ENCODE data around the gene FAM53B.

Gene FAM53B

DNA sequence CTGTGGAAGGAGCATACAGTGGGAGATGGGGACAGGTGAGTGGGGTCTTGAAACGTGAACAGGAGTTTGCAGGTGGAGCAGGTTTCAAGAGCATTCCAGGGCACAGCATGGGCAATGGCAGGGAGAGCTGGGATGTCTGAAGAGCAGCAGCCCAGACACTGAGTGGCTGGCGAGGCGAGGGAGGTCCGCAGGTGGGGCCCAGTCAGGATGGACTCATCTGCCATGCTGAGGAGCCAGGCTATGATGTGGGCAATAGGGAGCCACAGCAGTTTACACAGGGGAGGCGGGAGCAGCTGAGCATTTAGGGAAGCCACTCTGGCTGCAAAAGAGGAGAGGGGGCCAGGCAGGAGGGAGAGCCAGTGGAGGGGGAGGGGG lies 138.7 kb downstream of the FAM53B start:
- no peak for DNase-seq
- TF ChIP-seq GATA1 (IDR thresholded peaks at IDR 0.05; ENCODE audit: low read depth, low read length) (no peak), POLR2A (IDR thresholded peaks at IDR 0.05; ENCODE audit: low read length) (no peak)

DNA sequence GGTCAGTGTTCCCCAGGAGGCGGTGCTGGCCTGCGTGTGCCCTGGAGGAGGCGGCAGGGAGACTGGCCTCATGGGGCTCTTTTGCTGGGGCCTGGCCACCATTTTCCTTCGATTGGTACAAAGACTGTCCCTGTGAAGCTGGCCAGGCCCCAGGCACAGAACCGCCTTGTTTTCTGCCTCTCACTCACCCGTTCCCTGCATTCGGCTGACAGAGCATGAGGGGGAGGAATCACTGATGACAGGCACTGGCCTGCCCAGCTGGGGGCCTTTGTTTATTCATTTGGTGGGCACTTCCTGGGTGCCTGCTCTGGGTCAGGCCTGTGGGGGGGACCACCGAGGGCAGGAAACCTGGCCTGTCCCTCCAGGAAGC lies 139.2 kb downstream of the FAM53B start:
- DNase-seq, result no peak
- no peak for TF ChIP-seq GATA1 (IDR thresholded peaks at IDR 0.05; ENCODE audit: low read depth, low read length)
- no peak for TF ChIP-seq POLR2A (IDR thresholded peaks at IDR 0.05; ENCODE audit: low read length)

DNA sequence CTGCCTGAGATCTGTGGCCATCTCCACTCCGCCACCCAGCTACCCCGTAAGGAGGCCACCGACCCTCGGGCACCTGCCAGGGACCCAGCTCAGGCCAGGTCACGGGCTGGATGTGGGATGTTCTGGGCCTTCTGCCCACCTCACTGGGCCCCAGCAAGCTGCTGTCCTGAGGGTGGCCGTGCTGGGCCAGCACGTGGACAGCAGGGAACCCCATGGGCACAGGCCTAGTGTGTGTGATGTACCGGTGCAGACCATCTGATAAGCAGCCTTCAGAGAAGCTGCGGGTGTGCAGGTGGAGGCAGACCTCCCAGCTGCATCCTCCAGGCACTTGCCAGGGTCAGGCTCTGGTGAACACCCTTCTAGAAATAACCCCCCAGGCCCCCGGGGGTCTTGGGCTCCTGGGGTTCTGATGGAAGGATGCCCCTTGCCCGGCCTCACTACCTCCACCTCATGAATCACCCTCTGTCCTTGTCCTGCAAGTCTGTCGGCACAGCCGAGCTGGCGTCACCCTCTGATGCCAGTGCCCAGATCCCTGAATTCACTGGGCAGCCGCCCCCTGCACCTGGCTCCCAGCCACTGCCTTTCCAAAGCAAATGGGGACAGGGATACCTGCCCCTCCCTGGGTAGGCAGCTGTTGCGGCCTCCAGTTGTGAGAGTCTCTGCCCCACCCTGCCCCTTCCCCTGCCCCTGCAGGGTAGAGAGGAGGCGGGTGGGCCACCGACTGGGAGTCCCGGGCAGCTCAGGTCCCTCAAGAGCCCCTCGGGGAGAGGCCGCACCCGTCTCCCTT lies 139.8 kb downstream of the FAM53B start:
- TF ChIP-seq POLR2A (IDR thresholded peaks at IDR 0.05; ENCODE audit: low read length), result no peak
- no peak for TF ChIP-seq GATA1 (IDR thresholded peaks at IDR 0.05; ENCODE audit: low read depth, low read length)
- DNase-seq, result no peak

DNA sequence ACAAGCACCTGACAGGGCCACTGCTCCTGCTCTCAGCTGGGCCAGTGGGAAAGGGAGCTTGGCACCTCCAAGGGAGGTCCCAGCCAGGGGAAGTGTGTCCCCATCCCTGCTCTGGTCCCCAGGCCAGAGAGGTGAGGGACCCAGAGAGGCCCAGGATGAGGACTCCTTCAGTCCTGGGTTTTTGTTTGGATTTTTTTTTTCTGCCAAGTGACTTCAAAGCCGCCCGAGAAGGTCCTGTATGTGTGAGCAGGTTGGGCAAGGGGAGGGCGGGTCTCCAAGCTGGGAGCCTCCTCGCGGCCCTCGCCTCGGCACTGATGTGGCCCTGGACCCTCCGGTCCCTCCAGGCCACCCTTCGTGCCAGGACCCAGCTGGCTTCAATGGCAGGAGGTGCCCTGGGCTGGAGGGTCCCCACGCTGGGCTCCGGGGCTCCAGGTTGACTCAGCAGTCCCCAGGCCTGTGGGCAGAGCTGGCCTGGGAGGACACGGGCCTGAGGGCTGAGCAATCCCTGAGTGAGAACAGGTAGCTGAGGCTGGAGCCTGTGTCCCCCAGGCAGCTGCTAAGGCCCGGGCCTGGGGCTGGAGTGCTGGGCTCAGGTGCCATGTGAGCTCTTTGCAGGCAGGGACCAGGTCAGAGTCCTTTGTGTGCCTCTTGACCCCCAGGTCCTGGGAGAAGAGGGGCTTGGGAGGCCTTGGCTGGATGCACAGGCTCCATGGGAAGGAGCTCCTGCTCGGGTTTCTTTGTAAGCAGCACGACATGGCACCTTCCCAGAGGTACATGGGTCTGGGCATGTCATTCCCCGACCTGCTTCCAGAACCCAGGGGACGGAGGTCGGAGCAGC lies 140.6 kb downstream of the FAM53B start:
- TF ChIP-seq GATA1 (IDR thresholded peaks at IDR 0.05; ENCODE audit: low read depth, low read length) (no peak), POLR2A (IDR thresholded peaks at IDR 0.05; ENCODE audit: low read length) (no peak)
- DNase-seq, result no peak

DNA sequence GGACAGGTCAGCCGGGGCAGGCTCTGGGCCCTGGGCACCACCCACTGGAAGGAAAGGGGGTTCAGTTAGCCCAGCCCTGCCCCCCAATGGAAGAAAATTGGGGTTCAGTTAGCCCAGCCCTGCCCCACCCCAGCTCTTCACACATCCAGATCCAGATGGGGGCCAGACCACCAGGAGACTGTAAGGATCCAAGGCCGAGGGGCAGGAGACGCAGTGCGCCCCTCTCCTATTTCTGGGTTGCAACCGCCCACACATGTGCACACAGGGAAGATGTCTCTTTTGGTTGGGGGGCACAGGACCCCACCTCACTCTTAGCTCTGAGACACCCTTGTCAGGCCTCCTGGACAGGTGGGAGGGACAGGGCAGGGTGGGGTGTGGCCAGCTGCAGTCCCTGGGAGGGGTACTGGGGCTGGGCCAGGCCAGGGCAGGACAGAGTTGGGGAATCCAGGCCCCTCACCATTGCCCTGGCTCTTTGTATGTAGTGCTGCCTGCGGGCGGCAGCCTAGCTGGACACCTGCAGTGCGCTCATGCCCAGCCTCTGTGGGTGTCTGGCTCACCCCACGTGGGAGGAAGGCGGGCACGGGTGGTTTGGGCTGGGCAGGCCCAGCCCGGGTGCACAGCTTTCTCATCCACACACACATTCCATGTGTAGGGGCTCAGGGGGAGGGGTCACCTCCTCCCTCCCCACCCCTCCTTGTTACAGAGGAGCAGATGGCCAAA lies 141.4 kb downstream of the FAM53B start:
- no peak for DNase-seq
- TF ChIP-seq GATA1 (IDR thresholded peaks at IDR 0.05; ENCODE audit: low read depth, low read length) (no peak), POLR2A (IDR thresholded peaks at IDR 0.05; ENCODE audit: low read length) (no peak)

DNA sequence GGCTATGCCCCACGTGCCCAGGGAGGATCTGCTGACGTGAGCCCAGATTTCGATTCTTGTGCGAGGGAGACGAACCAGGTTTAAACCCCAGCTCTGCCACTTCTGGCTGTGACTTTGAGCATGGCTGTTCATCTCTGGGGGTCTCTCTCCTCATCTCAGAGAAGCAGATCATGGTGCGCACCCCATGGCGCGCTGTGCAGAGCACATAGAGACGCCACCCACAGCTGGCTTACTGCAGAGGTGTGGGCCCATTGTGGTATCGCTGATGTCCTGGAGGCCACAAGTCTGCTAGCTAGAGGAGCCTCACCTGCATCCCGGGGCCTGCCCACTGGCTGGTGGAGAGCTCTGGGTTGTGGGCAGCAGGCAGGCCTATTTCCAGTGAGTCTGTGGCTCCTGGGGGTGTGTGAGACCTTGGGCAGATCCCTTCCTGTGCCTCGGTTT lies 142.0 kb downstream of the FAM53B start:
- TF ChIP-seq POLR2A (IDR thresholded peaks at IDR 0.05; ENCODE audit: low read length) (no peak), GATA1 (IDR thresholded peaks at IDR 0.05; ENCODE audit: low read depth, low read length) (no peak)
- DNase-seq, result no peak

- no peak for DNase-seq
- no peak for TF ChIP-seq POLR2A (IDR thresholded peaks at IDR 0.05; ENCODE audit: low read length)
- TF ChIP-seq GATA1 (IDR thresholded peaks at IDR 0.05; ENCODE audit: low read depth, low read length), result no peak
Observed at GRCh38 chr10:124601431-124602120, 142.6 kb downstream of the FAM53B start.

- TF ChIP-seq GATA1 (IDR thresholded peaks at IDR 0.05; ENCODE audit: low read depth, low read length) (no peak), POLR2A (IDR thresholded peaks at IDR 0.05; ENCODE audit: low read length) (no peak)
- no peak for DNase-seq
Observed at GRCh38 chr10:124601016-124601415, 143.2 kb downstream of the FAM53B start.

DNA sequence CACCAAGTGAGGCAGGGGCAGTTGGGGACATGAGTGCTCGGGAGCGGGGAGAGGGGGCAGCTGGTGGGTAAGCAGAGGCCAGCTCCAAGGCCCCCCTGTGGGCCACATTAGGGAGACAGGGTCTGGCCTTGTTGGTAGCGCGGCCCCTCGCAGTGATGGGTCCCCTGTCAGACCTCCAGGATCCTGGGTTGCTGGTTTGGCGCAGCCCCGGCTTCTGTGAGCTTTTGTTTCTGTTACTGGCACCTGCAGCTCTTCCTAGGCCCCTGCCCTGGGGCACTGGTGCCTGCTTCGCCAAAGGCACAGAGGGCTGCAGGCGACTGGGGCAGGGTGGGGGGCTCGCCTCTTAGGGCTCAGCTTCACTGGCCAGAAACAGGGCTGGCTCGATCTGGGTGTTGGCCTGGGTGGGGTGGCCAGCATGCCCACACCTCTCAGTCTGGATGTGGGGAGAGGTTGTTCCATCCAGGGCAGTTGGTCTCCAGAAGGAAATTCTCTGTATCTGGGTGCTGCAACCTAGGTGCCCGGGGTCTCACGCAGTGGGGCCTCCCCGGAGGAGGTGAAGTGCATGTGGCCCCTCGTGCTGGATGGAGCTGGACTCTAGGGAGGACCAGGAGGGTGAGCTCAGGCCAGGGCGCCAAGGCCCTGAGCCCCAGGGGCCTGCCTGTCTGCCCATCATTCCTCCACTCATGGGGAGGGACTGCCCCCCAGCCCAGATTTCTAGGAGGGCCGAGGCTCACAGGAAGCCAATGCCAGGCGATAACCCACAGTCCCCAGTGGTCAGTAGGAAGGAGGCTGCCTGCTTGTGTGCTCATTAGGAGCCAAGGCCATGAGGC lies 143.9 kb downstream of the FAM53B start:
- TF ChIP-seq POLR2A (IDR thresholded peaks at IDR 0.05; ENCODE audit: low read length), result no peak
- TF ChIP-seq GATA1 (IDR thresholded peaks at IDR 0.05; ENCODE audit: low read depth, low read length), result no peak
- DNase-seq, result no peak

GRCh38 chr10:124599588-124600050 lies 144.6 kb downstream of the FAM53B start:
- no peak for TF ChIP-seq POLR2A (IDR thresholded peaks at IDR 0.05; ENCODE audit: low read length)
- TF ChIP-seq GATA1 (IDR thresholded peaks at IDR 0.05; ENCODE audit: low read depth, low read length), result no peak
- DNase-seq, result no peak

DNA sequence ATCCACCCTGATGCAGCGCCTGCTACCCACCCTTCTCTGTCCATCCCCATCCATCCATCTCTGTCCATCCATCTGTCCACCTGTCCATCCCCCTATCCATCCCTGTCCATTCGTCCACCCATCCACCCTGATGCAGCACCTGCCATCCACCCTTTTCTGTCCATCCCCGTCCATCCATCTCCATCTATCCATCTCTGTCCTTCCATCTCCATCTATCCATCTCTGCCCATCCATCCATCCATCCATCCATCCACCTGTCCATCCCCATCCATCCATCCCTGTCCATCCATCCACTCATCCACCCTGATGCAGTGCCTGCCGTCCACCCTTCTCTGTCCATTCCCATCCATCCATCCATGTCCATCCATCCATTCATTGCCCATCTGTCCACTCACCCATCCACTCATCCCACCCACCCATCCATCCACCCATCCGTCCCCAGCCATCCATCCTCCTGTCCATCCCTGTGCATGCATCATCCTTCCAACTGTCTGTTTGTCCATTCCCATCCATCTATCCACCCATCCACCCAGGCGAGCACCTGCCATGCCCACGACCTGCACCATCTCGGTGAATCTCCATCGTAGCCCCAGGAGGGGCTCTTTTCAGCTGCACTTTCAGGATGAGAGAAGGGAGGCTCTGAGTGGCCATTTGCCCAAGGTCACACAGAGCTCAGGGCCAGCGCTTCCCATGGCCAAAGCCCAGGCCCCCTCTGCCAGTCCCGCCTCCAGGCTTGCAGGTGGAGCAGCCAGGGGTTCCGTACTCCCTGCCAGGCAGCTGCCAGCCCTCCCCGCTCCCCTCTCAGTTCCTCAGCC lies 145.2 kb downstream of the FAM53B start:
- no peak for TF ChIP-seq GATA1 (IDR thresholded peaks at IDR 0.05; ENCODE audit: low read depth, low read length)
- TF ChIP-seq POLR2A (IDR thresholded peaks at IDR 0.05; ENCODE audit: low read length), result no peak
- DNase-seq, result no peak

GRCh38 chr10:124598196-124598595 lies 146.0 kb downstream of the FAM53B start:
- no peak for DNase-seq
- TF ChIP-seq GATA1 (IDR thresholded peaks at IDR 0.05; ENCODE audit: low read depth, low read length), result no peak
- TF ChIP-seq POLR2A (IDR thresholded peaks at IDR 0.05; ENCODE audit: low read length), result no peak

Data from erythroblast (primary cell).